ENCODE measurements around the gene SNTG2. TPM values are rescaled to one million over a fixed set of nuclear protein-coding genes. Genes with fewer than 3 reads are reported as not detected.
"Not testable (repeated sequence)": the region's sequence is repeated elsewhere in the genome, so short reads cannot be mapped to it uniquely, and the experiment has no call there.

Gene SNTG2
- polyA plus RNA-seq (ENCODE audit: insufficient read length) = 0.46 TPM

- no peak for DNase-seq (ENCODE audit: low read depth)
Observed at GRCh38 chr2:950080-950966, at the start of gene SNTG2. SNTG2 (plus strand) TSS chr2:950849; CDS start chr2:950997, 148 bp downstream.

GRCh38 chr2:902584-902983 lies 48.1 kb upstream of the SNTG2 start:
- DNase-seq (ENCODE audit: low read depth) = no peak

GRCh38 chr2:903223-903900 lies 47.3 kb upstream of the SNTG2 start:
- DNase-seq (ENCODE audit: low read depth) = no peak

GRCh38 chr2:904246-905024 lies 46.2 kb upstream of the SNTG2 start:
- DNase-seq (ENCODE audit: low read depth) = no peak

GRCh38 chr2:905091-905832 lies 45.4 kb upstream of the SNTG2 start:
- DNase-seq (ENCODE audit: low read depth) = no peak

GRCh38 chr2:905833-906140 lies 44.9 kb upstream of the SNTG2 start:
- no peak for DNase-seq (ENCODE audit: low read depth)

GRCh38 chr2:907706-908105 lies 42.9 kb upstream of the SNTG2 start:
- DNase-seq (ENCODE audit: low read depth) = no peak

GRCh38 chr2:908568-908967 lies 42.1 kb upstream of the SNTG2 start:
- no peak for DNase-seq (ENCODE audit: low read depth)

GRCh38 chr2:909764-910379 lies 40.8 kb upstream of the SNTG2 start:
- not testable (repeated sequence) for DNase-seq (ENCODE audit: low read depth)

GRCh38 chr2:910698-911097 lies 40.0 kb upstream of the SNTG2 start:
- DNase-seq (ENCODE audit: low read depth) = no peak

GRCh38 chr2:915979-916378 lies 34.7 kb upstream of the SNTG2 start:
- no peak for DNase-seq (ENCODE audit: low read depth)

- DNase-seq (ENCODE audit: low read depth) = no peak
Observed at GRCh38 chr2:916935-917334, 33.7 kb upstream of the SNTG2 start.

- DNase-seq (ENCODE audit: low read depth) = no peak
Observed at GRCh38 chr2:919672-920071, 31.0 kb upstream of the SNTG2 start.

GRCh38 chr2:920573-920972 lies 30.1 kb upstream of the SNTG2 start:
- DNase-seq (ENCODE audit: low read depth) = no peak

- DNase-seq (ENCODE audit: low read depth) = no peak
Observed at GRCh38 chr2:920999-921398, 29.6 kb upstream of the SNTG2 start.

GRCh38 chr2:922185-922584 lies 28.5 kb upstream of the SNTG2 start:
- no peak for DNase-seq (ENCODE audit: low read depth)

- no peak for DNase-seq (ENCODE audit: low read depth)
Observed at GRCh38 chr2:923832-924601, 26.6 kb upstream of the SNTG2 start.

GRCh38 chr2:924701-925100 lies 25.9 kb upstream of the SNTG2 start:
- no peak for DNase-seq (ENCODE audit: low read depth)

GRCh38 chr2:925309-925708 lies 25.3 kb upstream of the SNTG2 start:
- no peak for DNase-seq (ENCODE audit: low read depth)

- no peak for DNase-seq (ENCODE audit: low read depth)
Observed at GRCh38 chr2:925711-926110, 24.9 kb upstream of the SNTG2 start.

Data from forelimb muscle (tissue), 1 donor.